ENCODE measurements around the gene PCGF3. TPM values are rescaled to one million over a fixed set of nuclear protein-coding genes. Genes with fewer than 3 reads are reported as not detected.
A peak's percentile ranks its signal among the peaks of the same experiment; 100 is the strongest.

The PCGF3 gene
- total RNA-seq, 1 donor from 2014 or later: 64.3 TPM

DNA sequence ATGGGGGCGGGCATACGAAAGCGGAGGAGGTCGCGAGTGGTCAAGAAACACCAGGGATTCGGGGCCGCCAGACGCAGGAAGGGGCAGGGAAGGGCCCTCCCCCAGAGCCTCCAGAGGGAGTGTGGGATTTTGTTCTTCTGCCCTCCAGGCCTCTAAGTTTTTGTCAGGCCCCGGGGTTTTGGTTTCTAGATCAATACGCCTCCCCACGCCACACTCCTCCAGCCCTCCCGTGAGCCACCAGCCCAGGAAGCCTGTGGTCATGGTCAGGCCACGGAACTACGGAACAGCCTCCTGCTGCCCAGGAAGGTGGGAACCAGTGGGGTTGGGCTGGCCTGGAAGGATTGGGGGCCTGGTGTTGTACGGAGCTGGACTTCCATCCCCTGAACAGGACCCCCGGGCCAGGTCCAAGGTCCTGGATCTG, 81.9 kb downstream of the PCGF3 start:
- peak overlapping the region; percentile 15 for H3K27ac Mint-ChIP-seq
- no peaks in the 10 kb centered on the region for H3K36me3 Mint-ChIP-seq
- H3K9me3 Mint-ChIP-seq: no peaks in the 10 kb centered on the region
- H3K27me3 Mint-ChIP-seq: peaks cover 21% of the 10 kb centered on the region
- H3K4me1 Mint-ChIP-seq (ENCODE audit: unreplicated experiment): peaks cover 5% of the 10 kb centered on the region
- H3K4me3 Mint-ChIP-seq: no peak overlapping the region
- no peak for DNase-seq (ENCODE audit: extremely low spot score, unreplicated experiment)
- TF ChIP-seq, protein P1, sequence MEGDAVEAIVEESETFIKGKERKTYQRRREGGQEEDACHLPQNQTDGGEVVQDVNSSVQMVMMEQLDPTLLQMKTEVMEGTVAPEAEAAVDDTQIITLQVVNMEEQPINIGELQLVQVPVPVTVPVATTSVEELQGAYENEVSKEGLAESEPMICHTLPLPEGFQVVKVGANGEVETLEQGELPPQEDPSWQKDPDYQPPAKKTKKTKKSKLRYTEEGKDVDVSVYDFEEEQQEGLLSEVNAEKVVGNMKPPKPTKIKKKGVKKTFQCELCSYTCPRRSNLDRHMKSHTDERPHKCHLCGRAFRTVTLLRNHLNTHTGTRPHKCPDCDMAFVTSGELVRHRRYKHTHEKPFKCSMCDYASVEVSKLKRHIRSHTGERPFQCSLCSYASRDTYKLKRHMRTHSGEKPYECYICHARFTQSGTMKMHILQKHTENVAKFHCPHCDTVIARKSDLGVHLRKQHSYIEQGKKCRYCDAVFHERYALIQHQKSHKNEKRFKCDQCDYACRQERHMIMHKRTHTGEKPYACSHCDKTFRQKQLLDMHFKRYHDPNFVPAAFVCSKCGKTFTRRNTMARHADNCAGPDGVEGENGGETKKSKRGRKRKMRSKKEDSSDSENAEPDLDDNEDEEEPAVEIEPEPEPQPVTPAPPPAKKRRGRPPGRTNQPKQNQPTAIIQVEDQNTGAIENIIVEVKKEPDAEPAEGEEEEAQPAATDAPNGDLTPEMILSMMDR (conservative IDR thresholded peaks at IDR 0.05): no peak

DNA sequence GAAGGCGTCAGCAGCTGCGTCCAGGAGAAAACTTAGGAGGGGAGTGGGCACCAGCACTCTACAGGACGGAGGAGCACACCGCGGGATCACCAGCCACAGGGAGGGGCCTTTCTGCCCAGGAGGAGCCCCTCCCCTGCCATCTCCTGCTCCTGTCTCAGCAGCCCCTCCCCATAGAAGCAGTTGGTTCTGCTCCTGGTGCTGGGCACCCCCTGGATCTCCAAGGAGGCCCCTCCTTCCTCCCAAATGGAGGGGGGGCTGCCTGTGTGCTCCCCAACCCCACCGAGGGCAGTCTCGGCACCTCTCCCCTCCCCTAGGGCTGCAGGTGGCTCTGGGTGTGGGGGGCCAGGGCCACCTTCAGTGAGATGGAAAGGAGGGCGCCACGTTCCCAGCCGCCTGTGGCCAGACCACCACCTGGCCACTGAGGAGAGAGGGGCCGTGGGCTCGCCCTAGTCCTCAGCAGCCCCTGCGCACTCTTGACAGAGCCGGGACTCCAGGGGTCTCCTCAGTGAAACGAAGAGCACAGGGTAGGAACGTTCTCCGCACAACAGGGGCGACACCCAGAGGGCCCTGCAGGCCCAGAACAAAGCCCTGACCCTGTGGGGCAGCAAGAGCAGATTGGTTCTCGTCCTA, 82.5 kb downstream of the PCGF3 start:
- DNase-seq (ENCODE audit: extremely low spot score, unreplicated experiment): no peak
- TF ChIP-seq, protein P1 (conservative IDR thresholded peaks at IDR 0.05): no peak
- Mint-ChIP-seq H3K4me1 (ENCODE audit: unreplicated experiment) (peaks cover 9% of the 10 kb centered on the region), H3K27ac (no peak overlapping the region), H3K4me3 (no peak overlapping the region), H3K36me3 (no peaks in the 10 kb centered on the region), H3K9me3 (no peaks in the 10 kb centered on the region), H3K27me3 (peaks cover 26% of the 10 kb centered on the region)

DNA sequence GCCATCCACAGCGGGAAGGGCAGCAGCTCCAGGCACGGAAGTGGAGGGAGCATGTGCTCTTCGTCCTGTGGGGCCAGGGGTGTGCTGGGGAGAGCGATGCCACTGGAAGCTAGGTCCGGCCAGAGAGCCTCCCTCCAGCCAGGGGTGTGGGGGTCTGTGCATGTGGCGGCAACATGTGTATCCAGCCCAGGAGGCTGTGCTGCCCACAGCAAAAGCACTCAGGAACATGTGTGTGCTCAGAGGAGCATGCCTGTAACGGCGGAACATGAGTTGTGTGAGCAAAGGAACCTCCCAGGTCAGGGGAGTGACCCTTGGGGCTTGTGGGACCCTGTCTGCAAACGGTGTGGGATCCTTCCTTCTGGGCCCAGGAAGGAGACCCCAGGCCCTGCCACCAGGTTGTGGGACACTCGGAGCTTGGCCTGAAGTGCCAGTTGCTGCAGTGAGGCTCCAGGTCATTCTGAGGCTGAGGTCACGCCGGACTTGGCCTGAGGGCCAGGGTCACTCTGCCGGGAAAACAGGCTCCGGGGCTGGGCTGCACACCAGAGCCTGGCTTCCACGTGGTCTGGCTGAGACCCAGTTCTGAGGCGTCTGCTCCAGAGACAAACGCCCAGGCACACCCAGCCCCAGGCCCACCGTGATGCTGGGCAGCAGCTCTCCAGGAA, 83.1 kb downstream of the PCGF3 start:
- DNase-seq (ENCODE audit: extremely low spot score, unreplicated experiment): no peak
- Mint-ChIP-seq H3K27me3 (peaks cover 30% of the 10 kb centered on the region), H3K9me3 (no peaks in the 10 kb centered on the region), H3K4me3 (no peak overlapping the region), H3K27ac (no peak overlapping the region), H3K36me3 (no peaks in the 10 kb centered on the region), H3K4me1 (ENCODE audit: unreplicated experiment) (peaks cover 9% of the 10 kb centered on the region)
- TF ChIP-seq, protein P1 (conservative IDR thresholded peaks at IDR 0.05): no peak

DNA sequence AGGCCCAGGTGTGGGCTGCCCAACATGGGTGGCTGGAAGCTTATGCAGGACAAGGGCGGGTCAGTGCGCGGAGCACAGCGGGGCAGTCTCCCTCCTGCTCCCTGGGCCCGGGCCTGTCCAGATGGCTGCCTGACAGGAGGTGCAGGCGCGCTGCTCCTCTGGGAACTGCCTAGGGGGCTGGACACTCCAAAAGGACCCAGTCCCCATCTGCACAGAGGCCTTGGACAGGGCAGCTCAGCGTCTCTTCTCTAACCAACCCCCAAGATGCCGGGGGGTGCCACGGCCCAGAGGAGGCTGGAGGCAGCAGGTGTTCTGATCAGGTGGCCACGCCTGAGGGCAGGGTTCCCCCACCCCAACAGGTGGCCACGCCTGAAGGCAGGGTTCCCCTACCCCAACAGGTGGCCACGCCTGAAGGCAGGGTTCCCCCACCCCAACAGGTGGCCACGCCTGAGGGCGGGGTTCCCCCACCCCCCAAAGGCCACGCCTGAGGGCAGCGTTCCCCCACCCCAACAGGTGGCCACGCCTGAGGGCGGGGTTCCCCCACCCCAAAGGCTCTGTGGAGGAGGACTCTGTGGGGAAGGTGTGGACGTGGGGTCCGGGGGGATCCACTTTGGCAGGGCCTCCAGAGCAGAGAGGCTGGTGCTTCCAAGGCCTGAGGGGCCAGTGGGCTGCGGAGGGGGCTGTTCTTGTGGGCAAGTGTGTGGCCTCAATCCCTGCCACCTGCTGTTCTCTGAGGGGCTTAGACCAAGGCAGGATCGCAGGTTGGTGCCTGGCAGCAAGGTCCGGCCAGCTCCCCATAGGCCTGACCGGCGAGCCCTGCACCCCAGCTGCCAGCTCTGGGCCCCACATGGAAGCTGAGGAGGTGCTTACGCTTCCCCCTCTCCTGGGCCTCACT, 84.2 kb downstream of the PCGF3 start:
- DNase-seq (ENCODE audit: extremely low spot score, unreplicated experiment): no peak
- TF ChIP-seq, protein P1 (conservative IDR thresholded peaks at IDR 0.05): no peak
- Mint-ChIP-seq H3K36me3 (no peaks in the 10 kb centered on the region), H3K27ac (no peak overlapping the region), H3K27me3 (peaks cover 37% of the 10 kb centered on the region), H3K4me3 (no peak overlapping the region), H3K9me3 (no peaks in the 10 kb centered on the region), H3K4me1 (ENCODE audit: unreplicated experiment) (peaks cover 9% of the 10 kb centered on the region)

DNA sequence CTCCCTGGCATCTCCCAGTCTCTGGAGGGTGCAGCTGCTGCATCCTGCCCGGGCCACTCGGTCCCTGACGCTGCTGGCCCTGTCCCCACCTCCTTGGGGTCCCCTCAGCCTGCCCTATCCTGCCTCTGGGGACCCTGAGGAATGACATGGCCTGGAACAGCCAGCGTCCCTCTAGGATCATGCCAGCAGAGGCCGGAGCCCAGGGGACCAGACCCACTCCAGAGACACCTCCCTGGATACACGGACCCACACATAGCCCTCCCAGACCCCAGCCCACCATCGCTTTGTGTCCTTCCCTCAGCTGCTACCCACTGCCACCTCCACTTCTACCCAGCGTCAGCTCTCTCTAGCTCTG, 84.8 kb downstream of the PCGF3 start:
- Mint-ChIP-seq H3K36me3 (no peaks in the 10 kb centered on the region), H3K27me3 (peaks cover 33% of the 10 kb centered on the region), H3K27ac (no peak overlapping the region), H3K9me3 (no peaks in the 10 kb centered on the region), H3K4me3 (no peak overlapping the region), H3K4me1 (ENCODE audit: unreplicated experiment) (peaks cover 9% of the 10 kb centered on the region)
- TF ChIP-seq, protein P1 (conservative IDR thresholded peaks at IDR 0.05): no peak
- no peak for DNase-seq (ENCODE audit: extremely low spot score, unreplicated experiment)
